AML-193 (cell line): ENCODE measurements around the gene MTRF1L.
A peak's percentile ranks its signal among the peaks of the same experiment; 100 is the strongest.
"Not testable (repeated sequence)": the region's sequence is repeated elsewhere in the genome, so short reads cannot be mapped to it uniquely, and the experiment has no call there.

Experiments used
- DNase-seq, 2 experiments: peaks; one replicate each; lab custom pipeline; 2025; lab: John Stamatoyannopoulos, UW

The MTRF1L gene

DNA sequence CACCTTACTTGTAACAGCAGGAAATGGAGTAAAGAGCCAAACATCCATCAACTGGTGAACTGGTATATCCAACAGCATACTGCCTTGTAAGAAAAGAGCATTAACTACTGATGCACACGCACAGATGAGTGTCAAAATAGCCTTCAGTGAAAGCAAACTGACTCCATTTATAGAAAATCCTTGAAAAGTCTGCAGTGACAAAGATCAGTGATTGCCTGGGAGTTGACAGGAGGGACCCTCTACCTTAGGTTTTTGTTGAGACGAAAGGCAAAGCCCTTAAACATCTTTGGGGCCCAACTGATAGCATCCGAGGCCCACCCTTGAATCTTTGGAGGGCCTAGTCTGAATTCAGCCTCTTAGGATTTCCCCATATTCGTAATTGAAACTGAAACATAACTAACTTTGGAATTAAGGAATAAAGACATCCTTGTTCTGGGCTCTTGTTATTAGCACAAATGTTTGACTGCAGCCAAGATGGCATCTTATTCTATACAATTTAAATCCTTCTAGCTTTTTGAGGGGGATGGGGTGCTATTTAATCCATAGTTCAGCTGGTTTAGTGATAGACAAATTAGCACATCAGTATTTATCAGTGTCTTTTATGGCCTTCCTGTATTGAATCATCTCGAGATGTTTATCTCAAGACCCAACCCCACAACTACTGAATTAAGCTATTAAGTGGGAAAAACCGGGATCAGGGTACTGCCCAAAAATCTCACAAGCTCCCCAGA lies 32.7 kb downstream of the MTRF1L start:
- DNase-seq, result no peak

DNA sequence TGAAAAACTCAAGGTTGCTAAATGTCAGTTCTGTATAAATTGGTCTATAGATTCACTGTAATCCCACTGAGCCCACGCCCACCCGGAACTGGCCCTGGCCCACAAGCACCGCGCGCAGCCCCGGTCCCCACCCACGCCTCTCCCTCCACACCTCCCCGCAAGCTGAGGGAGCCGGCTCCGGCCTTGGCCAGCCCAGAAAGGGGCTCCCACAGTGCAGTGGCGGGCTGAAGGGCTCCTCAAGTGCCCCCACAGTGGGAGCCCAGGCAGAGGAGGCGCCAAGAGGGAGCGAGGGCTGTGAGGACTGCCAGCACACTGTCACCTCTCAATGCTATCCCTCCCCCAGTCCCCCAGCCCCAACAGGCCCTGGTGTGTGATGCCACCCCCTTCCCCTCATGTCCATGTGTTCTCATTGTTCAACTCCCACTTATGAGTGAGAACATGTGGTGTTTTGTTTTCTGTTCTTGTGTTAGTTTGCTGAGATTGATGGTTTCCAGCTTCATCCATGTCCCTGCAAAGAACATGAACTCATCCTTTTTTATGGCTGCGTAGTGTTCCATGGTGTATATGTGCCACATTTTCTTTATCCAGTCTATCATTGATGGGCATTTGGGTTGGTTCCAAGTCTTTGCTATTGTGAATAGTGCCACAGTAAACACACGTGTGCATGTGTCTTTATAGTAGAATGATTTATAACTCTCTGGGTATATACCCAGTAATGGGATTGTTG lies 36.2 kb downstream of the MTRF1L start:
- DNase-seq, result not testable (repeated sequence)

DNA sequence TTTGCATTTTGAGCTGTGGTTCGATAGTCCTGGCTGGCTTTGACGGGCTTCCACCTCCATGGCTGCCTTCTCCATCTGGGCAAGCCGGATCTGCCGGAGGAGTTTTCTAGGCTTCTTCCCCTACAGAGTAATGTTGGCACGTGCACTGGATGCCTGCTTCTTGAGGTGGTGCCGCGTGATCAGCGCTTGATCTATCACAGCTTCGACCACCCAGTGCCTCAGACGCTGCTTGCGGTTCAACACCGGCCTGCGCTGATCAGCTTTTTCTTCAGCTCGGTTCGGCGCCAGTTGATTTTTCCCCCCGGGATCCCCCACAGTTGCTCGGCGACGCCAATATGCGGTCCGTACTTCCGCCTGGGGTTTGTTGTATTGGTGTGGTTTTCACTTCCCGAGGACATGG lies 43.2 kb downstream of the MTRF1L start:
- no peak for DNase-seq

DNA sequence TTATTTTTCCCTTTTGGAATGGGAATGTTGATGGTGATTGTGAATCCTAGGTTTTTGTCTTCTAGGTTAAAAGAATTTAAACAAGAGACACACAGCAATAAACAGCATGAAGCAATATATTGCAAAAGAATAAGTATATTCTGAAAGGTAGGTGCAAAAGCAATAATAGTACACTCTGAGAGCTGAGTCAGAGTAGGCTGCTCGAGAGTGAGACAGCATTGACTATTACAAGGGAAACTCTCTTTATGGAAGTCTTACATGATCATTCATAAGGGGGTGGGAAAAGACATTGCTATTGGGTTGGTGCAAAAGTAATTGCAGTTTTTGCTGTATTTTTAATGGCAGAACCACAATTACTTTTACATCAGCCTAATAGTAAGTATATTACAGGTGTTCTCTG lies 44.7 kb downstream of the MTRF1L start:
- no peak for DNase-seq

DNA sequence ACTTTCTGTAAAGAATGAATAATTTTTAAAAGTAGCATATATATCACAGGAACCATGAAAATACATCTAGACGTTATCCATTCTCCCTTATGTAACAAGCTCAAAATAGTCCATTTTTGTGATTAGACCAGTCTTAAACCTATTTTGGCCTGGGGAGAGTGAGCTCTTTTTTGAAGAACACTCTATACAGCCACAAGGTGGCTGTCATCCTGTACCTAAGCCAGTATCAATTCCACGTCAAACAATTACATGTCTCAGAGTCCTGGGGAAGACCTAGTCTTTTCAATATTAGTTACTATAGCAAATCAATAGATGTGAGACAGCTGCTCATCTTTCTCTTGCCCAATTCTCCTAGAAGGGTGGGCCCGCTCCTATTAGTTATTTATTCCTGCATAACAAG lies 48.1 kb downstream of the MTRF1L start:
- peak; percentile 5 to 51 for DNase-seq

DNA sequence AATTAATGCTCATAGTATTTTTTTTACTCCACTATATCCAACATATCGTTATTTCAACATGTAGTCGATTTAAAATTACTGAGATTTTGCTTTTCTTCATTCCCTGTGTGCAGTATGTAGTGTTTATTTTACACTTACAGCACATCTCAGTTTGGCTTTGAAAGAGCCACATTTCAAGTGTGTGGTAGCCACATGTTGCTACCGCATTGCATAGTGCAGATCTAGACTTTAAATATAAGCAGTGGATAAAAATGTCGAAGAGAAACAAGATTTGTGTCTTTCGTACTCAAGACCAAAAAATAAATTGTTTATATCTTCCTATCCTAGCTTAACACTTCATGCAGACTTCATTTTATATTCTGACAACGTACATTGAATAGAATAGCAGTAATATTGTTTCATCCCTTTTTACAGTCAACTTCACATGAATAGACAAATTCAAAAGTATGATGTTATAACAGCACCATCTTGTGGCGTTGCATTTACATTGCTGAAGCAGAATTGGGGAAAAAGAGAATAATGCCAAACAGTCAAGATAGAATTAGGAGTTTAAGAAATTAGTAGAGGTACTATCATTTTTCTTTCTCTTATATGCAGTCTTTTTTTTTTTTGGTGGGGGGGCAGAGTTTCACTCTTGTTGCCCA lies 49.5 kb downstream of the MTRF1L start:
- DNase-seq, result peak; percentile 63 to 66

DNA sequence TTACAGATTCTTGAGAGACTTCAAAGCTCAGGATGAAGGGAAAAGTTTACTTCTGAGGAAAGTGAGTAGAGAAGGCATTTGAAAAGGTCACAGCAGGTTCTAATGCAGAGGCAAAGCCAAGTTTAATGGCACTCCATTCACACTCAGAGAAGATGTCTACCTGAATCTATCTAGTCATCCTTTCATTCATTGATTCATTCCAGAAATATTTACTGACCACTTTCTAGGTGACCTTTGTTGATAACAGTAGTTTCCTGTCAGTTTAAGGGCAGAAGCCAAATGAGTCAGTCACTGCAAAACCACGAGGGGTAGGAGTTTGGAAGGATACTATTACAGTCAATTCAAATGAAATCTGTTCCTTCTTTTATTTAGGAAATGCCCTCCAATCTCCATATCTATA lies 50.5 kb downstream of the MTRF1L start:
- no peak for DNase-seq

DNA sequence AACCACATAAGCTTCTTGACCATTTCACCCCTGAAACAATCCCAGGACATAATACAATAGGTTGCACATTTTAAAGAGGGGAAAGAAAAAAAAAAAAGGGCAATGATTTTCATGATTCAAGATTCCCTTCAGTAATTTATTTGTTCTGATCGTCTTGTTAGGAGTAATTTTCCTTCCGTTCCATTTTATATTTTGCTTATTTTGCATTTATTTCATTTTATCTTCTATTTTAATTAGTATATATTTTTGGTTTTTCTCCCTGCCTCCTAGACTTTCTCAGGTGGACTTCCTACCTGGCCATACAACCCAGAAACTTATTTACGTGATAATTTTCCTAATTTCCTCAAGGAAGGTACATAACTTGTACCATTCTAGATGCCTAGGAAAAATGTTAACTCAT lies 52.3 kb downstream of the MTRF1L start:
- no peak for DNase-seq

DNA sequence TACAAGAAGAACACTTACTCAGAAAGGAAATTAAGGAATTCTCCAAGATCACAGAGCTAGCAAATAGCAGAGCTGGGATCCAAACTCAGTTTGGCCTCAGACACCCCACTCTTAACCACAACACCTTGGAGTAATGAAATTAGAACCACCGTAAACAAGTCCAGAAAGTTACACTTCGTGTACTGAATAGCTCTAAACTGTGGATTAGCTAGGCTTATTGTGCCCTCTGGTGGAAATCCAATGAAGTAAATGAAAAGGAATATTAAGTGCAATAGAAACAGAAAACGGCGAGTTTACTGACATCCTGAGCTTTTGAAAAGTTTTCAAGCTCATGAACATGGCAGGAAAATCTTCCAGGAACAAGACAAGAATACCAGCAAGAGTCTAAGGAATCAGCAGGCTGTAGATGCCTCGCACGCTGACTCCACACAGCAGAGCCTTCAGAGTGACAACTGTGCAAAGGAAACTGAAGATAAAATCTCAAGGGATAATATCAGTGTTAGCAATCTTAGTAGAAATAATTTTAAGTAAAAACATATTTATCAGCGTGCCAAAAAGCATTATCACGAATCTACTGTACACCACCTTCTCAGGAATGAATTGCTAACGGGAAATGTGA lies 54.2 kb downstream of the MTRF1L start:
- peak; percentile 54 to 69 for DNase-seq

DNA sequence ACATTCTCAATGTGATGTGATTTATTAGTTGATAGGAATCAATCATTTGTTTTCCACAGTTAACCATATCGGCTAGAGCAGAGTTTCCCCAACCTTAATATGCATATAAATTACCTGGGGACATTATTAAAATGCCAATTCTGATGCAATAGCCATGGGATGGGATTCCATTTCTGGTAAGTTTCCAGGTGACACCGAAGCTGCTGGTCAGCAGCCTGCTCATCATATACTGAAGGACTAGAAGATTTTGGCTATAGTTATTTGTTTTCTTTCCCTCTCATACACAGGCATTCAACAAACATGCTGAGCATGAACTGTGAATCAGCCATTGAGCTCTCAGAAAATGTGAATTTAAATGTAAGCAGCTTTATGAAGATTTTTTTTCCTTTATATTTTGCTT lies 55.5 kb downstream of the MTRF1L start:
- no peak for DNase-seq

DNA sequence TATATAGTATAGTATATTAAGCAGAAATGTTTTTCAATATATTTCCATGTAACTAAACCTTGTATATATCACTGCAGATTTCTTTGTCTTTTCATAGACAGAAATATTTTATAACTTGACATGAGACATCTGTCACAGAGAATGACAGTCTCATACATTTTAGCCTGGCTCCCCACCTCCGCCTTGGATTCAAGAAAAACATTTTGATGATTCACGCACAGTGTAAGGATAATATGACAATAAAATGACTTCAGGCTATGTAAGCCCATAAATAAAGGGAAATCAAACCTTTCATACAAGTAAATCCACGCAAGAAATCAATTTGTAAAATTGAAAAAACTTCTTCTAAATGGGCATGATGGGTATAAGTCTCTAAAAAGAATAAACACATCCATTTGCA lies 56.0 kb downstream of the MTRF1L start:
- DNase-seq, result no peak

DNA sequence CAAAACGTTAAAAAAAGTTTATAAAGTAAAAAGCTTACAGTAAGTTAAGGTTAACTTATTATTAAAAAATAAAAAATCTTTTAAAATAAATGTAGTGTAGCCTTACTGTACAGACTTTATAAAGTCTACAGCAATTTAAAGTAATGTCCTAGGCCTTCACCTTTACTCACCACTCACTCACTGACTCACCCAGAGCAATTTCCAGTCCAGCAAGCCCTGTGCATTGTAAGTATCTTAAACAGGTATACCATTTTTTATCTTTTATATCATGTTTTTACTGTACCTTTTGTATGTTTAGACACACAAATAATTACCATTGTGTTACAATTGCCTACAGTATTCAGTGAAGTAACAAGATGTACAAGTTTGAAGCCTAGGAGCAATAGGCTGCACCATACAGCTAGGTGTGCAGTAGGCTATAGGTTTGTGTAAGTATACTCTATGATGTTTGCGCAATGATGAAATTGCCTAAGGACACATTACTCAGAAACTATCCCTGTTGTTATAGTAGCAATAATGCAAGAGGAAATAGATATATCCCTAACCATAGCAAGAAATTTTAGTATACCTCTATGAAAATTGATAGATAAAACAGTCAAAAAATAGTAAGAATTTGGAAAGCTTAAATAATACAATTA lies 59.1 kb downstream of the MTRF1L start:
- peak; percentile 37 to 51 for DNase-seq

DNA sequence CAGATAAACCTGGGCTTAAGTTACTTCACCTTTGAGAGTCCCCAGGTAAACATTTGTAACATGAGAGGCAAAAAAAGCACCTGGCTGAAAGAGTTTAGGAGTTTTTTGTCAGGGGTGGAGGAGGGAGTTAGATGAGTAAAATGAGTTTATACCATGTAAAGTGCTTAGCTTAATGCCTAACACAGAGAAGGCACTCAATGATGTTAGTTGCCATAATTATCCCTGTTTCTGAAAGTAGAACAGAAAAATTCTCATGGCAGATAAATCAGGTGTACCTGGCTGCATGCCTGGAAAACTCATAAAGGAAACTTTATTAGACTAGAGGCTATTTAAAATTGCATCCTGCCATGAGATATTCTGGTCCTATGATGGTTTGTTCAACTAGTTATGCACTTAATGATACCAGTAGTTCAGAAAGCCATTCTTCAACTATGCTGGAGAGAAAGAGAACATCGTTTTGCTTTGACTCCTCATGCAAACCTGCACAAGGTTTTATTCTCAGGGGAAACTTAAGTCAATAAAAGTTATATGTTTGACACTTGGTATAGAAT lies 60.1 kb downstream of the MTRF1L start:
- no peak for DNase-seq

DNA sequence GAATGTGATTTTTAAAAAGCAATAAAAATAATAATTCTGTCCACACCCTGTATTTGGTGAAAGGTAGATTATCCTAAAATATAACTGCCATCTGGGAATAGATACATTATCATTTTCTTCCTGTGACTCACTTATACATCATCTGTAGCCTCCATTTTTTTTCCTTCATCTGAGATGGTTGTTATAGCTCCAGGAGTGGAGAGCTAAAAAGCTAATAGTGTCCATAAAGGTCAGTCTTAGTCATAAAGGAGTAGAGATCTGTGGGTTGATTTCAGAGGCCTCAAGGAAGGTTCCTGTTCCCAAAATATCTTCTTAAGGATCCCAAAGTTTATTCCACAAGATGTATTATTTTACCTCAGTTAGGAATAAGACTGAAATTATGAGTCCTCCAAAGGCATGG lies 60.8 kb downstream of the MTRF1L start:
- DNase-seq, result no peak
